HCT116 (cell line): Measurements from ENCODE around the gene AGBL3. TPM values are rescaled to one million over a fixed set of nuclear protein-coding genes. Genes with fewer than 3 reads are reported as not detected.
"Not testable (repeated sequence)": the region's sequence is repeated elsewhere in the genome, so short reads cannot be mapped to it uniquely, and the experiment has no call there.

Source experiments
- ATAC-seq: fragments of 200-7000 bp; cut with Tn5 transposase; 2 replicates; pipeline ENCODE4 v1.9.1; 2020; ENCODE audit warnings: mild to moderate bottlenecking, moderate library complexity
- BruUV-seq: library from RNA; stranded (reverse); fragments of 400-500 nt; replicated peaks from 2 replicates; lab custom pipeline; 2021; lab: Mats Ljungman, UMichigan
- CTCF ChIA-PET: fragments of 300-600 bp; sonication (Branson Sonifier 250); formaldehyde crosslinking; loops from one replicate; lab custom pipeline; 2021; ENCODE audit warnings: antibody characterized with exemption; lab: Charles Lee
- POLR2A ChIA-PET: fragments of 300-600, 350-600 bp; sonication (Branson Sonifier 250); formaldehyde crosslinking; loops from one replicate; lab custom pipeline; 2021; ENCODE audit warnings: antibody characterized with exemption; lab: Charles Lee
- RAD21 ChIA-PET, 2 experiments: fragments of 300-600 bp; sonication (Branson Sonifier 250); formaldehyde crosslinking; loops; one replicate each; lab custom pipeline; 2023; ENCODE audit warnings: low total read pairs in 2 of 2; ENCODE audit not compliant: uncharacterized antibody in 2 of 2, unreplicated experiment in 2 of 2, low non-redundant PET in 1 of 2; lab: Charles Lee
- DNase-seq: peaks from one replicate; pipeline ENCODE4 v3.0.0-alpha.2; 2010; ENCODE audit warnings: low read depth, low spot score
- H2AFZ ChIP-seq: fragments of 200-600 bp; shearing (Covaris generic), sonication (generic); 2 replicates; pipeline ENCODE4 v1.6.1; 2017; ENCODE audit warnings: low read depth, mixed run types, mixed read lengths, antibody characterized with exemption, low read length; ENCODE audit not compliant: poor library complexity, severe bottlenecking
- H3K27ac ChIP-seq: 2 replicates; pipeline ENCODE4 v1.5.1; 2012; ENCODE audit warnings: low read depth, low read length
- H3K27me3 ChIP-seq: fragments of 200-600 bp; sonication (generic); 2 replicates; pipeline ENCODE4 v1.6.1; 2016; ENCODE audit warnings: mixed run types, low read length, mixed read lengths; ENCODE audit not compliant: insufficient read depth
- H3K36me3 ChIP-seq, 2 experiments: fragments of 200-500 bp in 1 of 2; fragments of 200-600 bp in 1 of 2; sonication (Bioruptor generic) in 1 of 2; sonication (generic) in 1 of 2; 2 replicates each; pipeline versions ENCODE4 v1.5.1 to v1.6.1; 2014 to 2016; ENCODE audit warnings: low read length in 2 of 2, inconsistent platforms in 1 of 2, mixed read lengths in 1 of 2, mixed run types in 1 of 2; ENCODE audit not compliant: insufficient read depth in 2 of 2, control insufficient read depth in 1 of 2
- H3K4me1 ChIP-seq, 2 experiments: fragments of 200-600 bp in 1 of 2; sonication (generic) in 1 of 2; 2 replicates each; pipeline versions ENCODE4 v1.5.1 to v1.6.1; 2012 to 2017; ENCODE audit warnings: low read length in 2 of 2, inconsistent platforms in 1 of 2, mild to moderate bottlenecking in 1 of 2, mixed read lengths in 1 of 2, mixed run types in 1 of 2, moderate library complexity in 1 of 2; ENCODE audit not compliant: insufficient read depth in 2 of 2, control insufficient read depth in 1 of 2
- H3K4me2 ChIP-seq: fragments of 200-600 bp; sonication (generic); 2 replicates; pipeline ENCODE4 v1.6.1; 2017; ENCODE audit warnings: mixed run types, low read length, mixed read lengths
- H3K4me3 ChIP-seq, 2 experiments: fragments of 200-600 bp in 1 of 2; sonication (generic) in 1 of 2; replicated peaks in 1 of 2; 2 replicates each; pipeline ENCODE4 v1.5.1; 2011 to 2016; ENCODE audit warnings: low read length in 2 of 2, control low read depth in 1 of 2, low read depth in 1 of 2, mild to moderate bottlenecking in 1 of 2, mixed read lengths in 1 of 2, mixed run types in 1 of 2
- H3K79me2 ChIP-seq: fragments of 200-600 bp; sonication (generic); 2 replicates; pipeline ENCODE4 v1.6.1; 2017; ENCODE audit warnings: mild to moderate bottlenecking, mixed run types, low read length, moderate library complexity, mixed read lengths; ENCODE audit not compliant: insufficient read depth
- H3K9ac ChIP-seq: fragments of 200-600 bp; sonication (generic); 2 replicates; pipeline ENCODE4 v1.6.1; 2016; ENCODE audit warnings: low read length, mixed read lengths
- H3K9me2 ChIP-seq: fragments of 200-600 bp; sonication (generic), shearing (Covaris generic); 2 replicates; pipeline ENCODE4 v1.6.1; 2017; ENCODE audit warnings: mixed run types, mild to moderate bottlenecking, moderate library complexity; ENCODE audit not compliant: insufficient read depth
- H3K9me3 ChIP-seq, 2 experiments: fragments of 200-500 bp in 1 of 2; fragments of 200-600 bp in 1 of 2; sonication (Bioruptor generic) in 1 of 2; sonication (generic) in 1 of 2; 2 replicates each; pipeline ENCODE4 v1.6.1; 2014 to 2017; ENCODE audit warnings: low read length in 2 of 2, mixed read lengths in 2 of 2, inconsistent platforms in 1 of 2, low read depth in 1 of 2, mild to moderate bottlenecking in 1 of 2, mixed run types in 1 of 2, moderate library complexity in 1 of 2; ENCODE audit not compliant: control insufficient read depth in 1 of 2, insufficient read depth in 1 of 2
- H4K20me1 ChIP-seq: fragments of 200-600 bp; sonication (generic), shearing (Covaris generic); 2 replicates; pipeline ENCODE4 v1.6.1; 2017; ENCODE audit warnings: mixed run types, mild to moderate bottlenecking, moderate library complexity; ENCODE audit not compliant: insufficient read depth
- CTCF ChIP-seq, 3 experiments: fragments of 200-600 bp in 1 of 3; sonication (generic) in 1 of 3; IDR thresholded peaks in 2 of 3; conservative IDR thresholded peaks in 1 of 3; 2 replicates each; pipeline ENCODE4 v1.5.1; 2012 to 2017; ENCODE audit warnings: low read depth in 2 of 3, low read length in 2 of 3, antibody characterized with exemption in 1 of 3, borderline replicate concordance in 1 of 3, control low read depth in 1 of 3, mild to moderate bottlenecking in 1 of 3, mixed read lengths in 1 of 3, mixed run types in 1 of 3, moderate library complexity in 1 of 3; ENCODE audit not compliant: insufficient read depth in 1 of 3
- FOSL1 ChIP-seq: IDR thresholded peaks from 2 replicates; pipeline ENCODE4 v1.6.1; 2012; ENCODE audit warnings: low read depth
- POLR2AphosphoS5 ChIP-seq: IDR thresholded peaks from 2 replicates; pipeline ENCODE4 v1.6.1; 2011; ENCODE audit warnings: mild to moderate bottlenecking, low read depth, low read length, moderate library complexity
- TCF7L2 ChIP-seq: IDR thresholded peaks from 2 replicates; pipeline ENCODE4 v1.7.0; 2011; ENCODE audit warnings: borderline replicate concordance, inconsistent platforms; ENCODE audit not compliant: insufficient read depth, insufficient read length; ENCODE audit errors: extremely low read depth
- ZFX ChIP-seq: fragments of 450-650 bp; IDR thresholded peaks from 2 replicates; pipeline ENCODE4 v1.6.1; 2017
- ZNF274 ChIP-seq: fragments of 200-500 bp; sonication (Bioruptor generic); IDR thresholded peaks from 2 replicates; pipeline ENCODE4 v1.6.1; 2014; ENCODE audit warnings: mild to moderate bottlenecking, low read depth, low read length, inconsistent platforms
- intact Hi-C: fragments of 100-400 bp; cut with micrococcal nuclease; formaldehyde crosslinking; loops from 2 replicates; pipeline ENCODE4 v1.10.0; 2022
- total RNA-seq: library from RNA; stranded (reverse); gene quantifications from one replicate; pipeline ENCODE4 v1.2.1, GENCODE V29; 2021; ENCODE audit not compliant: unreplicated experiment

AGBL3 gene
- total RNA-seq, 1 experiment from 2014 or later: 1.9 TPM

- TF ChIP-seq TCF7L2: no peak
- TF ChIP-seq ZNF274: no peak
- no peak for TF ChIP-seq CTCF (IDR thresholded peaks at IDR 0.05 in 2 of 3, conservative IDR thresholded peaks at IDR 0.05 in 1 of 3; ENCODE audit: borderline replicate concordance in 1 of 3, insufficient read depth in 1 of 3, low read depth in 2 of 3, low read length in 2 of 3)
- TF ChIP-seq POLR2AphosphoS5: no peak
- TF ChIP-seq FOSL1: no peak
- TF ChIP-seq, all 23 proteins: peak for 0
Measured at GRCh38 chr7:135023622-135024021, 37.3 kb downstream of the AGBL3 start (continued).

- Histone ChIP-seq H3K4me3 (no peak overlapping the region), H3K4me1 (no peaks in the 10 kb centered on the region), H3K27ac (no peak overlapping the region), H3K79me2 (no peaks in the 10 kb centered on the region), H3K9me2 (no peaks in the 10 kb centered on the region), H4K20me1 (no peaks in the 10 kb centered on the region), H3K4me2 (no peak overlapping the region), H2AFZ (no peak overlapping the region), H3K9me3 (no peaks in the 10 kb centered on the region), H3K27me3 (no peaks in the 10 kb centered on the region), H3K36me3 (no peaks in the 10 kb centered on the region), H3K9ac (no peak overlapping the region)
- DNase-seq (no peak), ATAC-seq (no peak)
- RAD21 ChIA-PET: no interaction called here
- no TSS peak for BruUV-seq
- CTCF ChIA-PET: no interaction called here
- intact Hi-C loops: no loop called here
- TF ChIP-seq ZFX: no peak
- TF ChIP-seq ZNF274: no peak
- POLR2A ChIA-PET: no interaction called here
Measured at GRCh38 chr7:135035252-135035651, 48.9 kb downstream of the AGBL3 start.

- H4K20me1 ChIP-seq, H3K79me2 ChIP-seq, H3K4me3 ChIP-seq, RAD21 ChIA-PET, H3K27ac ChIP-seq, H3K4me2 ChIP-seq, intact Hi-C loops, ATAC-seq, H2AFZ ChIP-seq, H3K9me2 ChIP-seq, H3K9ac ChIP-seq, POLR2A ChIA-PET, BruUV-seq, CTCF ChIA-PET, H3K36me3 ChIP-seq, H3K27me3 ChIP-seq, DNase-seq, H3K4me1 ChIP-seq, H3K9me3 ChIP-seq: not testable (repeated sequence)
Measured at GRCh38 chr7:135067017-135067416, 80.7 kb downstream of the AGBL3 start.
